GM19239 (cell line): ENCODE data around the gene CD9.

Experiments used
- DNase-seq: peaks from one replicate; pipeline ENCODE4 v3.0.0; 2011; ENCODE audit warnings: low spot score; ENCODE audit not compliant: insufficient read length
- FAIRE-seq: peaks from 2 replicates; lab custom pipeline; 2011; peaks lifted over from hg19 to GRCh38; lab: Jason Lieb, UNC

The CD9 gene

GRCh38 chr12:6215120-6215807, 15.1 kb downstream of the CD9 start:
- no peak for FAIRE-seq

GRCh38 chr12:6215932-6216494, 15.8 kb downstream of the CD9 start:
- no peak for DNase-seq

More at GRCh38 chr12:6215120-6215807, 15.1 kb downstream of the CD9 start:
- DNase-seq: no peak

GRCh38 chr12:6216581-6216980, 16.4 kb downstream of the CD9 start:
- DNase-seq: no peak
- no peak for FAIRE-seq

More at GRCh38 chr12:6215932-6216494, 15.8 kb downstream of the CD9 start:
- no peak for FAIRE-seq

GRCh38 chr12:6218347-6218925, 18.2 kb downstream of the CD9 start:
- FAIRE-seq (no peak), DNase-seq (no peak)

GRCh38 chr12:6219980-6220379, 19.8 kb downstream of the CD9 start:
- no peak for FAIRE-seq

GRCh38 chr12:6221146-6221545, 20.9 kb downstream of the CD9 start:
- FAIRE-seq (no peak), DNase-seq (no peak)

More at GRCh38 chr12:6219980-6220379, 19.8 kb downstream of the CD9 start:
- DNase-seq: no peak

- FAIRE-seq (no peak), DNase-seq (no peak)
Measured at GRCh38 chr12:6222078-6222654, 22.0 kb downstream of the CD9 start.

GRCh38 chr12:6223545-6223944, 23.3 kb downstream of the CD9 start:
- FAIRE-seq (no peak), DNase-seq (no peak)

- FAIRE-seq (no peak), DNase-seq (no peak)
Measured at GRCh38 chr12:6224550-6224949, 24.4 kb downstream of the CD9 start.

GRCh38 chr12:6225630-6226001, 25.4 kb downstream of the CD9 start:
- DNase-seq (no peak), FAIRE-seq (no peak)

- DNase-seq (no peak), FAIRE-seq (no peak)
Measured at GRCh38 chr12:6226002-6226678, 25.9 kb downstream of the CD9 start.

- FAIRE-seq (no peak), DNase-seq (no peak)
Measured at GRCh38 chr12:6226679-6227051, 26.5 kb downstream of the CD9 start.

- DNase-seq (no peak), FAIRE-seq (no peak)
Measured at GRCh38 chr12:6228535-6229223, 28.5 kb downstream of the CD9 start.

- no peak for DNase-seq
- no peak for FAIRE-seq
Measured at GRCh38 chr12:6229224-6230218, 29.3 kb downstream of the CD9 start.

GRCh38 chr12:6230321-6231110, 30.3 kb downstream of the CD9 start:
- DNase-seq (peak; percentile 28), FAIRE-seq (no peak)

GRCh38 chr12:6231359-6232268, 31.4 kb downstream of the CD9 start:
- DNase-seq: no peak
- FAIRE-seq: no peak
